ENCODE data around the gene SNCAIP.

- no peak for TF ChIP-seq POLR2AphosphoS5 (IDR thresholded peaks at IDR 0.05)
- TF ChIP-seq CTCF (IDR thresholded peaks at IDR 0.05), result no peak
These were observed 135.8 kb downstream of the SNCAIP start for GRCh38 chr5:122447879-122448278.

Measured in stomach (tissue), 4 donors.